Esophagus squamous epithelium (tissue), 5 donors: ENCODE measurements around the gene KRCC1. TPM values are rescaled to one million over a fixed set of nuclear protein-coding genes. Genes with fewer than 3 reads are reported as not detected.

Source experiments
- DNase-seq: peaks from one replicate; lab custom pipeline; 2025; lab: John Stamatoyannopoulos, UW
- H3K27ac ChIP-seq, 4 donors: fragments of 200-600 bp; sonication (generic); one replicate each; pipeline ENCODE4 v1.5.1; 2016 to 2019; ENCODE audit warnings: mild to moderate bottlenecking in 1 of 4
- H3K27me3 ChIP-seq, 4 donors: fragments of 200-600 bp; sonication (generic); 1 replicate in 3 of 4; 2 replicates in 1 of 4; pipeline versions ENCODE4 v1.5.1 to v1.6.0; 2017 to 2021; ENCODE audit warnings: antibody characterized with exemption in 1 of 4
- H3K36me3 ChIP-seq, 3 donors: fragments of 200-600 bp; sonication (generic); one replicate each; pipeline ENCODE4 v1.5.1; 2016 to 2019
- H3K4me1 ChIP-seq, 3 donors: fragments of 200-600 bp; sonication (generic); one replicate each; pipeline ENCODE4 v1.5.1; 2017 to 2019
- H3K4me3 ChIP-seq, 4 donors: fragments of 200-600 bp; sonication (generic); 1 replicate in 3 of 4; 2 replicates in 1 of 4; pipeline ENCODE4 v1.5.1; 2016 to 2019; ENCODE audit warnings: mild to moderate bottlenecking in 2 of 4, moderate library complexity in 1 of 4
- H3K9me3 ChIP-seq, 3 donors: fragments of 200-600 bp; sonication (generic); one replicate each; pipeline ENCODE4 v1.5.1; 2016 to 2019
- POLR2A ChIP-seq, 4 donors: fragments of 450-650 bp; IDR thresholded peaks; one replicate each; pipeline ENCODE4 v1.6.1; 2017; ENCODE audit warnings: antibody characterized with exemption in 4 of 4, mild to moderate bottlenecking in 4 of 4, moderate library complexity in 3 of 4
- WGBS, 2 donors: methylation state at CpG; one replicate each; pipeline ENCODE4 v1.1.5; 2018; 5-methylcytosine and 5-hydroxymethylcytosine counted together
- intact Hi-C: fragments of 100-400 bp; cut with DNase I; formaldehyde crosslinking; loops from one replicate; pipeline ENCODE4 v1.15.0; 2022
- total RNA-seq, 4 donors: library from RNA; depleted of rRNA; stranded (reverse); fragments of >200 nt; gene quantifications; one replicate each; pipeline ENCODE4 v1.1.0, GENCODE V29; 2016
- TF ChIP-seq, protein P1 (sequence below), 6 experiments: fragments of 450-650 bp in 4 of 6; fragments of 200-600 bp in 2 of 6; sonication (generic) in 2 of 6; IDR thresholded peaks; one replicate each; pipeline ENCODE4 v1.5.1; 2016 to 2019; ENCODE audit warnings: antibody characterized with exemption in 6 of 6, mild to moderate bottlenecking in 4 of 6, moderate library complexity in 4 of 6
- donor health status: DM: yes; HTN: yes; CAD: no.

Gene KRCC1
- total RNA-seq, 4 donors from 2014 or later, result 11.7 to 28.4 (median 20.1) TPM

GRCh38 chr2:88086401-88086800 lies 30.8 kb upstream of the KRCC1 start:
- Histone ChIP-seq H3K36me3 (no peaks in the 10 kb centered on the region), H3K4me3 (no peak overlapping the region), H3K9me3 (no peaks in the 10 kb centered on the region), H3K27me3 (no peaks in the 10 kb centered on the region), H3K4me1 (no peaks in the 10 kb centered on the region), H3K27ac (no peak overlapping the region)
- 76 to 81% methylated on average over 9 of the region's 9 CpGs for WGBS, 2 donors
- no peak for TF ChIP-seq POLR2A (IDR thresholded peaks at IDR 0.05)
- TF ChIP-seq, protein P1, sequence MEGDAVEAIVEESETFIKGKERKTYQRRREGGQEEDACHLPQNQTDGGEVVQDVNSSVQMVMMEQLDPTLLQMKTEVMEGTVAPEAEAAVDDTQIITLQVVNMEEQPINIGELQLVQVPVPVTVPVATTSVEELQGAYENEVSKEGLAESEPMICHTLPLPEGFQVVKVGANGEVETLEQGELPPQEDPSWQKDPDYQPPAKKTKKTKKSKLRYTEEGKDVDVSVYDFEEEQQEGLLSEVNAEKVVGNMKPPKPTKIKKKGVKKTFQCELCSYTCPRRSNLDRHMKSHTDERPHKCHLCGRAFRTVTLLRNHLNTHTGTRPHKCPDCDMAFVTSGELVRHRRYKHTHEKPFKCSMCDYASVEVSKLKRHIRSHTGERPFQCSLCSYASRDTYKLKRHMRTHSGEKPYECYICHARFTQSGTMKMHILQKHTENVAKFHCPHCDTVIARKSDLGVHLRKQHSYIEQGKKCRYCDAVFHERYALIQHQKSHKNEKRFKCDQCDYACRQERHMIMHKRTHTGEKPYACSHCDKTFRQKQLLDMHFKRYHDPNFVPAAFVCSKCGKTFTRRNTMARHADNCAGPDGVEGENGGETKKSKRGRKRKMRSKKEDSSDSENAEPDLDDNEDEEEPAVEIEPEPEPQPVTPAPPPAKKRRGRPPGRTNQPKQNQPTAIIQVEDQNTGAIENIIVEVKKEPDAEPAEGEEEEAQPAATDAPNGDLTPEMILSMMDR (IDR thresholded peaks at IDR 0.05), result no peak
- DNase-seq, result no peak
- intact Hi-C loops, result no loop called here

- no peaks in the 10 kb centered on the region for H3K9me3 ChIP-seq
- DNase-seq, result no peak
- no peak overlapping the region for H3K4me3 ChIP-seq
- intact Hi-C loops, result no loop called here
- no peak overlapping the region for H3K27ac ChIP-seq
- no peaks in the 10 kb centered on the region for H3K36me3 ChIP-seq
- no peaks in the 10 kb centered on the region for H3K27me3 ChIP-seq
- TF ChIP-seq, protein P1 (IDR thresholded peaks at IDR 0.05), result no peak
- no peak for TF ChIP-seq POLR2A (IDR thresholded peaks at IDR 0.05)
- WGBS, 2 donors, result 64 to 77% methylated on average over 4 to 5 of the region's 5 CpGs
- H3K4me1 ChIP-seq, result no peaks in the 10 kb centered on the region
These were observed 30.0 kb upstream of the KRCC1 start for GRCh38 chr2:88085602-88086001.

DNA sequence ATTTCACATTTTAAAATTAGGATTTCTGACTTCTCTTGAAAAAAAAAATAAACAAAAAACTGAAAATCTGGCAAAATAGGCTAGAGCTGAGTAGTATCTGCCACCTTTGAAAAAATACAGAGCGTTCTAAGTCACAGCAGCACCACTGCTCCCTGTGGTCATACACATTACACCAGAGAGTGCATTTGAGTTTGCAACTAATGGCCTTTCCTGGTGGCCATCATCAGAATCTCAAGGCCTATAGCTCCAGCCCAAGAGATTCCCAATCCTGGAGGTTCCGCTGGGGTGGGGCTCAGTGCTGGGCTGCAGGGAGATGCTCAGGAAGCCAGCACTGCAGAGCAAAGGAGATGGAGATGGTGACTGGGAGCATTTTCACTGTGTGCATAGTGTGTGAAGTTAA lies 29.5 kb upstream of the KRCC1 start:
- no peak overlapping the region for H3K27ac ChIP-seq
- H3K36me3 ChIP-seq, result no peaks in the 10 kb centered on the region
- H3K4me3 ChIP-seq, result no peak overlapping the region
- WGBS, 2 donors, result 92 to 93% methylated on average over 1 to 2 of the region's 2 CpGs
- intact Hi-C loops, result no loop called here
- no peaks in the 10 kb centered on the region for H3K27me3 ChIP-seq
- H3K4me1 ChIP-seq, result no peaks in the 10 kb centered on the region
- H3K9me3 ChIP-seq, result no peaks in the 10 kb centered on the region
- DNase-seq, result no peak
- TF ChIP-seq, protein P1 (IDR thresholded peaks at IDR 0.05), result no peak
- no peak for TF ChIP-seq POLR2A (IDR thresholded peaks at IDR 0.05)

- Histone ChIP-seq H3K36me3 (no peaks in the 10 kb centered on the region), H3K27ac (no peak overlapping the region), H3K27me3 (no peaks in the 10 kb centered on the region), H3K9me3 (no peaks in the 10 kb centered on the region), H3K4me1 (no peaks in the 10 kb centered on the region), H3K4me3 (no peak overlapping the region)
- intact Hi-C loops, result no loop called here
- DNase-seq, result no peak
- 58 to 100% methylated on average over 1 of the region's 1 CpG for WGBS, 2 donors
- no peak for TF ChIP-seq POLR2A (IDR thresholded peaks at IDR 0.05)
- TF ChIP-seq, protein P1 (IDR thresholded peaks at IDR 0.05), result no peak
These were observed 27.2 kb upstream of the KRCC1 start for GRCh38 chr2:88082781-88083180.

DNA sequence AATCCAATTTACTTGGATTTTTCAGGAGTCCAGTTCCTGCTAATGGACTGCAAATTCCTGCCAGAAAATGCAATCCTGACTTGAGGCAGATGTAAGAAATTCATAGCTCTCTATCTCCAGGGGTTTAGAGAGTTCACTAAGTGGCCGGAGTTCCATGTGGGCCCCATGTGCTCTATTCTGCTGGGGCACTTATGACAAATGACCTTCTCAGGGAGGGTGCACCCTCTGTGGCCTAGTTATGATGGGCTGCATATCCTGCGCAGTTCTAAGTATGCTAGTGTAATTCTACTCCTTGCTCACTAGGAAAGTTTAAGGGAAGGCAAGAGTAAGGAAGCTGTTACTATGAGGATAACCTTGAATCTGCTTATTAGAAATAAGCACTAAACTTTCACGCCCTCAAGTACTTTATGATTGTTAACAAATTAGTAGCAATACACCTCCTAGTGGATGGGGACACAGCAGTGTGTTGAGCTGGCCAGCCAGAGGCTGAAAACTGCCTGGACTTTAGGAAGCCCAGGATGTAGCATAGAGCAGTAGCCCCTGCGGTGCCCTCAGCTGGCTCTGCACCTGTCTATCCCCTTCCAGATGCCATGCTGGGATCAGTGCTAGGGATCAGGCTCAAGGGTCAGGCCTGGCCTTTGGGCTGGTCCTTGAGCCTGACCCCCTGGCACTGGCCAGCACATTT lies 26.5 kb upstream of the KRCC1 start:
- no peaks in the 10 kb centered on the region for H3K36me3 ChIP-seq
- no peak for DNase-seq
- H3K4me3 ChIP-seq, result no peak overlapping the region
- no peaks in the 10 kb centered on the region for H3K4me1 ChIP-seq
- peak overlapping the region in 1 of 4 donors; percentile 8 for H3K27ac ChIP-seq
- WGBS, 2 donors, result 76 to 83% methylated on average over 4 of the region's 4 CpGs
- H3K27me3 ChIP-seq, result no peaks in the 10 kb centered on the region
- intact Hi-C loops, result no loop called here
- TF ChIP-seq, protein P1 (IDR thresholded peaks at IDR 0.05), result no peak
- TF ChIP-seq POLR2A (IDR thresholded peaks at IDR 0.05), result no peak
- no peaks in the 10 kb centered on the region for H3K9me3 ChIP-seq
